ENCODE measurements around the gene MRPL24. TPM values are rescaled to one million over a fixed set of nuclear protein-coding genes. Genes with fewer than 3 reads are reported as not detected.

Gene MRPL24
- total RNA-seq, 1 donor from 2014 or later = 46.5 TPM

DNA sequence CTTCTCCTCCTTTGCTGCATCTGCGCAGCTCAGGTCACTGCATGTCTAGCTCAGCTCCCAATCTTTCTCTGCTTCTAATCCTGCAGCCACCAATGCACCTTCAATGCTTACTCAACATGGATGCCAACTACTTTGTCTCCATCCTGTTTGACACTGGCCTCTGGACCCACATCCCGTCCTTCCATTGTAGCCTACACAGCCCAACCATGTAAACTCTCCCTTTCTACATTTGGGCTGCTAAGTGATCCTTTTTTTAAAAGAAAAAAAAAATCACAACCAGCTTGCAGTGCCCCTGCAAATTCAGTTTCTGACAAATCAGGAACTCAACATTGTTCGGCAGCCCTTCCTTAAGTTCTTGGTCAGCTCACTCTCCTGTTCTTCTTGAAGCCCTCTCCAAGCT, 26.1 kb downstream of the MRPL24 start:
- Histone ChIP-seq H2AFZ (ENCODE audit: low read depth, low read length) (no peak overlapping the region), H3K4me2 (ENCODE audit: low read length) (no peak overlapping the region), H3K27ac (ENCODE audit: low read depth, low read length) (no peak overlapping the region), H3K9me3 (ENCODE audit: insufficient read depth, low read depth, low read length) (no peaks in the 10 kb centered on the region), H4K20me1 (ENCODE audit: insufficient read depth, low read length) (no peaks in the 10 kb centered on the region), H3K79me2 (ENCODE audit: insufficient read depth, low read length) (no peaks in the 10 kb centered on the region), H3K4me3 (ENCODE audit: insufficient read depth, low read depth, low read length) (no peak overlapping the region), H3K36me3 (ENCODE audit: insufficient read depth, low read length) (no peaks in the 10 kb centered on the region), H3K9ac (ENCODE audit: low read length) (no peak overlapping the region), H3K4me1 (ENCODE audit: insufficient read depth, low read length) (peaks cover 21% of the 10 kb centered on the region), H3K27me3 (ENCODE audit: insufficient read depth, low read length) (no peaks in the 10 kb centered on the region)
- no peak for FAIRE-seq
- peaks cover 20% of the 10 kb centered on the region for H3K36me3 Mint-ChIP-seq (ENCODE audit: low read depth, unreplicated experiment)
- no peak overlapping the region for H3K27ac Mint-ChIP-seq (ENCODE audit: unreplicated experiment)
- H3K27me3 Mint-ChIP-seq (ENCODE audit: low read depth, unreplicated experiment) = no peaks in the 10 kb centered on the region
- H3K9me3 Mint-ChIP-seq (ENCODE audit: unreplicated experiment) = no peaks in the 10 kb centered on the region
- DNase-seq (ENCODE audit: low read depth) = no peak
- peaks cover 12% of the 10 kb centered on the region for H3K4me1 Mint-ChIP-seq (ENCODE audit: low read depth, unreplicated experiment)
- TF ChIP-seq, protein P1, sequence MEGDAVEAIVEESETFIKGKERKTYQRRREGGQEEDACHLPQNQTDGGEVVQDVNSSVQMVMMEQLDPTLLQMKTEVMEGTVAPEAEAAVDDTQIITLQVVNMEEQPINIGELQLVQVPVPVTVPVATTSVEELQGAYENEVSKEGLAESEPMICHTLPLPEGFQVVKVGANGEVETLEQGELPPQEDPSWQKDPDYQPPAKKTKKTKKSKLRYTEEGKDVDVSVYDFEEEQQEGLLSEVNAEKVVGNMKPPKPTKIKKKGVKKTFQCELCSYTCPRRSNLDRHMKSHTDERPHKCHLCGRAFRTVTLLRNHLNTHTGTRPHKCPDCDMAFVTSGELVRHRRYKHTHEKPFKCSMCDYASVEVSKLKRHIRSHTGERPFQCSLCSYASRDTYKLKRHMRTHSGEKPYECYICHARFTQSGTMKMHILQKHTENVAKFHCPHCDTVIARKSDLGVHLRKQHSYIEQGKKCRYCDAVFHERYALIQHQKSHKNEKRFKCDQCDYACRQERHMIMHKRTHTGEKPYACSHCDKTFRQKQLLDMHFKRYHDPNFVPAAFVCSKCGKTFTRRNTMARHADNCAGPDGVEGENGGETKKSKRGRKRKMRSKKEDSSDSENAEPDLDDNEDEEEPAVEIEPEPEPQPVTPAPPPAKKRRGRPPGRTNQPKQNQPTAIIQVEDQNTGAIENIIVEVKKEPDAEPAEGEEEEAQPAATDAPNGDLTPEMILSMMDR (IDR thresholded peaks at IDR 0.05; ENCODE audit: insufficient read depth, low read depth, low read length) = no peak
- no peak for TF ChIP-seq EZH2 (IDR thresholded peaks at IDR 0.05; ENCODE audit: insufficient read depth, low read length)
- H3K4me3 Mint-ChIP-seq (ENCODE audit: unreplicated experiment) = no peak overlapping the region

DNA sequence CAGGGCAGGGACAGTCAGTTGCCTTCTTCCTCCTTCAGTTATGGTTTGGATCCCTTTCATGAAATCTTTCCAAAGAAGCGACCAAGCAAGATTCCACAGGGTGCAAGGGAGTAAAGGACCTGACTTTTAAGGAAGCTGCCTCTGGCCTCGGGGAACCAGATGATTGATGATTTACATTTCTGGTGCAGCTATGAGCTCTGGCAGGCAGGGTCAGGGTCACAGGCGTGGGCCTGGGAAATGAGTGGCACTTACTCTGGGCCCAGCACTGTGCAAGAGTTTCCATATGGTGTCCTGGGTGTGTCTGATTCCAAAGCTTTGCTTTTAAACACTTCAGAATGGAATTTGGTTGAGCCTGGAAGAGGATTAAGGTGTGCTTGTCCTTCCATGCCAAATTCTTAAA, 28.3 kb downstream of the MRPL24 start:
- no peak overlapping the region for H3K4me3 Mint-ChIP-seq (ENCODE audit: unreplicated experiment)

More for the DNA sequence above, 28.3 kb downstream of the MRPL24 start:
- Mint-ChIP-seq H3K36me3 (ENCODE audit: low read depth, unreplicated experiment) (peaks cover 19% of the 10 kb centered on the region), H3K27me3 (ENCODE audit: low read depth, unreplicated experiment) (no peaks in the 10 kb centered on the region), H3K9me3 (ENCODE audit: unreplicated experiment) (no peaks in the 10 kb centered on the region), H3K4me1 (ENCODE audit: low read depth, unreplicated experiment) (peaks cover 22% of the 10 kb centered on the region), H3K27ac (ENCODE audit: unreplicated experiment) (no peak overlapping the region)
- no peak for FAIRE-seq
- Histone ChIP-seq H2AFZ (ENCODE audit: low read depth, low read length) (no peak overlapping the region), H3K36me3 (ENCODE audit: insufficient read depth, low read length) (no peaks in the 10 kb centered on the region), H3K27me3 (ENCODE audit: insufficient read depth, low read length) (no peaks in the 10 kb centered on the region), H3K4me1 (ENCODE audit: insufficient read depth, low read length) (peaks cover 38% of the 10 kb centered on the region), H3K27ac (ENCODE audit: low read depth, low read length) (no peak overlapping the region), H4K20me1 (ENCODE audit: insufficient read depth, low read length) (no peaks in the 10 kb centered on the region), H3K79me2 (ENCODE audit: insufficient read depth, low read length) (no peaks in the 10 kb centered on the region), H3K9me3 (ENCODE audit: insufficient read depth, low read depth, low read length) (no peaks in the 10 kb centered on the region), H3K4me2 (ENCODE audit: low read length) (peak overlapping the region; percentile 16), H3K9ac (ENCODE audit: low read length) (no peak overlapping the region), H3K4me3 (ENCODE audit: insufficient read depth, low read depth, low read length) (no peak overlapping the region)
- no peak for DNase-seq (ENCODE audit: low read depth)
- TF ChIP-seq, protein P1 (IDR thresholded peaks at IDR 0.05; ENCODE audit: insufficient read depth, low read depth, low read length) = no peak
- TF ChIP-seq EZH2 (IDR thresholded peaks at IDR 0.05; ENCODE audit: insufficient read depth, low read length) = no peak
